WTC11 (cell line): Measurements from ENCODE around the gene RUVBL1. TPM values are rescaled to one million over a fixed set of nuclear protein-coding genes. Genes with fewer than 3 reads are reported as not detected.
A peak's percentile ranks its signal among the peaks of the same experiment; 100 is the strongest.

Source experiments
- ESRRA ChIP-seq: sonication (generic); formaldehyde crosslinking; IDR thresholded peaks from 2 replicates; pipeline ENCODE4 v1.8.1; 2022; ENCODE audit warnings: mild to moderate bottlenecking, missing genetic modification reagents, borderline replicate concordance
- HMGA2 ChIP-seq: fragments of 250-450 bp; sonication (Bioruptor Pico); IDR thresholded peaks from 2 replicates; pipeline ENCODE4 v1.4.0; 2021; ENCODE audit warnings: mild to moderate bottlenecking, moderate library complexity
- JUN ChIP-seq: sonication (generic); formaldehyde crosslinking; IDR thresholded peaks from 2 replicates; pipeline ENCODE4 v1.8.0; 2023; ENCODE audit warnings: mild to moderate bottlenecking, missing genetic modification reagents
- NFATC4 ChIP-seq: fragments of 250-450 bp; sonication (Bioruptor Pico); IDR thresholded peaks from 2 replicates; pipeline ENCODE4 v1.9.0; 2021; ENCODE audit warnings: mild to moderate bottlenecking
- NR3C1 ChIP-seq: sonication (generic); formaldehyde crosslinking; conservative IDR thresholded peaks from 2 replicates; pipeline ENCODE4 v1.8.1; 2023; ENCODE audit warnings: low read depth, mild to moderate bottlenecking, missing genetic modification reagents
- TEAD1 ChIP-seq: sonication (generic); formaldehyde crosslinking; IDR thresholded peaks from 2 replicates; pipeline ENCODE4 v1.8.0; 2022; ENCODE audit warnings: mild to moderate bottlenecking, missing genetic modification reagents
- ZNF219 ChIP-seq: sonication (generic); formaldehyde crosslinking; IDR thresholded peaks from 2 replicates; pipeline ENCODE4 v1.8.0; 2023; ENCODE audit warnings: missing genetic modification reagents, mild to moderate bottlenecking, borderline replicate concordance
- ZNF232 ChIP-seq: sonication (generic); formaldehyde crosslinking; IDR thresholded peaks from 2 replicates; pipeline ENCODE4 v1.8.0; 2022; ENCODE audit warnings: mild to moderate bottlenecking, missing genetic modification reagents
- ZNF263 ChIP-seq: sonication (generic); formaldehyde crosslinking; IDR thresholded peaks from 2 replicates; pipeline ENCODE4 v1.8.1; 2022; ENCODE audit warnings: low read depth, mild to moderate bottlenecking, moderate library complexity, missing genetic modification reagents
- ZNF671 ChIP-seq: fragments of 250-450 bp; sonication (Bioruptor Pico); IDR thresholded peaks from 2 replicates; pipeline ENCODE4 v1.8.0; 2021; ENCODE audit warnings: mild to moderate bottlenecking
- total RNA-seq: library from RNA; stranded (reverse); gene quantifications from 3 replicates; pipeline ENCODE4 v1.2.3, GENCODE V29; 2021
- TF ChIP-seq, protein P1 (sequence below): sonication (generic); formaldehyde crosslinking; IDR thresholded peaks from 2 replicates; pipeline ENCODE4 v1.8.1; 2023; ENCODE audit warnings: mild to moderate bottlenecking, missing genetic modification reagents
- TF ChIP-seq, protein P2 (sequence below): sonication (generic); formaldehyde crosslinking; IDR thresholded peaks from 2 replicates; pipeline ENCODE4 v1.8.1; 2022; ENCODE audit warnings: low read depth, mild to moderate bottlenecking, moderate library complexity, missing genetic modification reagents, borderline replicate concordance
- TF ChIP-seq, protein P3 (sequence below): sonication (generic); formaldehyde crosslinking; IDR thresholded peaks from 2 replicates; pipeline ENCODE4 v1.8.1; 2022; ENCODE audit warnings: mild to moderate bottlenecking, moderate library complexity, missing genetic modification reagents
- TF ChIP-seq, protein P4 (sequence below): sonication (generic); formaldehyde crosslinking; IDR thresholded peaks from 2 replicates; pipeline ENCODE4 v1.8.0; 2022; ENCODE audit warnings: mild to moderate bottlenecking, missing genetic modification reagents
- TF ChIP-seq, protein P5 (sequence below): fragments of 250-450 bp; sonication (Bioruptor Pico); conservative IDR thresholded peaks from 2 replicates; pipeline ENCODE4 v1.9.0; 2021; ENCODE audit warnings: mild to moderate bottlenecking
- TF ChIP-seq, protein P6 (sequence below): sonication (generic); formaldehyde crosslinking; IDR thresholded peaks from 2 replicates; pipeline ENCODE4 v1.8.0; 2023; ENCODE audit warnings: mild to moderate bottlenecking, missing genetic modification reagents
- TF ChIP-seq, protein P7 (sequence below): sonication (generic); formaldehyde crosslinking; IDR thresholded peaks from 2 replicates; pipeline ENCODE4 v1.8.1; 2023; ENCODE audit warnings: mild to moderate bottlenecking, missing genetic modification reagents, moderate library complexity
- TF ChIP-seq, protein P8 (sequence below): sonication (generic); formaldehyde crosslinking; IDR thresholded peaks from 2 replicates; pipeline ENCODE4 v1.8.1; 2023; ENCODE audit warnings: mild to moderate bottlenecking, missing genetic modification reagents
- TF ChIP-seq, protein P9 (sequence below): sonication (generic); formaldehyde crosslinking; IDR thresholded peaks from 2 replicates; pipeline ENCODE4 v1.8.1; 2023; ENCODE audit warnings: mild to moderate bottlenecking, missing genetic modification reagents, moderate library complexity

The RUVBL1 gene
- total RNA-seq, 1 experiment from 2014 or later: 118 TPM

DNA sequence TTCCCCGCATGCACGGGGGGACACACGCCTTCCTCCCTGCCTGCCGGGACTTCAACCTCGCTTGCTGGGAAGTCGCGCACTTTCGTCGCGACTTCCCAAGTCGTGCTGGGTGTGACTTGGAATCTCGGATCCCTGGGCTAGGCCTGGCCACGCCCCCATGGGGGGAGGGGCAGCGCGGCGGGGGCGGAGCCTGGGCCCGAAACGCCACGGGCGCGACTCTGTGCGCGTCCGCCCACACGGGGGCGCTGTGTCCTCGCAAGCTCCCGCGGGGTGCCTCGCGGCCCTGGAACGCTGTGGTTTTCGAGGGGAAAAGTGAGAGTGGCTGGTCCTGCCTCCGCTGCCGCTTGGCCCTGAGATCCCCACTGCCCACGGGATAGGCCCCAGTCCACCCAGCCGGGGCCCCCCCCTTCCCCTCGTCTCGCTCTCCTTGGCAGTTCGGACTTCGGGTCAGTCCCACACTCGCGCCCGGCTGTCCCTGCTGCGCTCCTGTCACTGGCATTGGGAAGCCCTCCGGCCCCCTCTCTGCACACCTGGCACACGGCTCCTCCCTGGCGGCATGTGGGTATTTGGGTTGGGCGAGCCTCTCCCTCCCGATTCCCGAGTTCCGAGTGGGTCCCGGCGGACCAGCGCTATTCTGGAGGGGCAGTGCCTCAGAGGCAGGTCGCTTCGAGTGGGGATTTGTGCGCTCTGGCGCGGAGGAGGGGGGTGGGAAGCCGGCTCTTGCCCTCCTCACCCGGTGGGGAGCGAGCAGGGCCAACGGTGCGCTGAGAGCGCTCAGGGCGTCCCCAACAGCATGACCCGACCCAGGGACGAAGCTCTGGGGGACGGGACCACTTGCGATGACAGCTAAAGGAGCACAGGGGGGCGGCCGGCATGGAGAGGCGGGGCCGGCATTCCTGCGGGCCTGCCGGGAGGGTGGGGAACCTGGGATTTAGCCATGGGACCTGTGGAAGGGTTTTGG lies 47.8 kb downstream of the RUVBL1 start (continued):
- TF ChIP-seq, protein P1, sequence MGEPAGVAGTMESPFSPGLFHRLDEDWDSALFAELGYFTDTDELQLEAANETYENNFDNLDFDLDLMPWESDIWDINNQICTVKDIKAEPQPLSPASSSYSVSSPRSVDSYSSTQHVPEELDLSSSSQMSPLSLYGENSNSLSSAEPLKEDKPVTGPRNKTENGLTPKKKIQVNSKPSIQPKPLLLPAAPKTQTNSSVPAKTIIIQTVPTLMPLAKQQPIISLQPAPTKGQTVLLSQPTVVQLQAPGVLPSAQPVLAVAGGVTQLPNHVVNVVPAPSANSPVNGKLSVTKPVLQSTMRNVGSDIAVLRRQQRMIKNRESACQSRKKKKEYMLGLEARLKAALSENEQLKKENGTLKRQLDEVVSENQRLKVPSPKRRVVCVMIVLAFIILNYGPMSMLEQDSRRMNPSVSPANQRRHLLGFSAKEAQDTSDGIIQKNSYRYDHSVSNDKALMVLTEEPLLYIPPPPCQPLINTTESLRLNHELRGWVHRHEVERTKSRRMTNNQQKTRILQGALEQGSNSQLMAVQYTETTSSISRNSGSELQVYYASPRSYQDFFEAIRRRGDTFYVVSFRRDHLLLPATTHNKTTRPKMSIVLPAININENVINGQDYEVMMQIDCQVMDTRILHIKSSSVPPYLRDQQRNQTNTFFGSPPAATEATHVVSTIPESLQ (CRISPR knock-in tag): no peak
- TF ChIP-seq, protein P2, sequence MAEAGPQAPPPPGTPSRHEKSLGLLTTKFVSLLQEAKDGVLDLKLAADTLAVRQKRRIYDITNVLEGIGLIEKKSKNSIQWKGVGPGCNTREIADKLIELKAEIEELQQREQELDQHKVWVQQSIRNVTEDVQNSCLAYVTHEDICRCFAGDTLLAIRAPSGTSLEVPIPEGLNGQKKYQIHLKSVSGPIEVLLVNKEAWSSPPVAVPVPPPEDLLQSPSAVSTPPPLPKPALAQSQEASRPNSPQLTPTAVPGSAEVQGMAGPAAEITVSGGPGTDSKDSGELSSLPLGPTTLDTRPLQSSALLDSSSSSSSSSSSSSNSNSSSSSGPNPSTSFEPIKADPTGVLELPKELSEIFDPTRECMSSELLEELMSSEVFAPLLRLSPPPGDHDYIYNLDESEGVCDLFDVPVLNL (CRISPR knock-in tag): no peak
- TF ChIP-seq HMGA2 (CRISPR knock-in tag) (no peak), NR3C1 (CRISPR knock-in tag) (no peak), ZNF671 (no peak), ESRRA (CRISPR knock-in tag) (peak; percentile 32; the same call in 1 of the 2 replicates), NFATC4 (CRISPR knock-in tag) (no peak), ZNF219 (CRISPR knock-in tag) (0 out of 2 replicates have a peak, but pooled peaks have one; percentile 50), JUN (CRISPR knock-in tag) (no peak), TEAD1 (0 out of 2 replicates have a peak, but pooled peaks have one; percentile 46), ZNF232 (CRISPR knock-in tag) (peak; percentile 71; the same call in 1 of the 2 replicates), ZNF263 (CRISPR knock-in tag) (no peak)
- TF ChIP-seq, protein P3, sequence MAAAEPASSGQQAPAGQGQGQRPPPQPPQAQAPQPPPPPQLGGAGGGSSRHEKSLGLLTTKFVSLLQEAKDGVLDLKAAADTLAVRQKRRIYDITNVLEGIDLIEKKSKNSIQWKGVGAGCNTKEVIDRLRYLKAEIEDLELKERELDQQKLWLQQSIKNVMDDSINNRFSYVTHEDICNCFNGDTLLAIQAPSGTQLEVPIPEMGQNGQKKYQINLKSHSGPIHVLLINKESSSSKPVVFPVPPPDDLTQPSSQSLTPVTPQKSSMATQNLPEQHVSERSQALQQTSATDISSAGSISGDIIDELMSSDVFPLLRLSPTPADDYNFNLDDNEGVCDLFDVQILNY (CRISPR knock-in tag): peak; percentile 39; the same call in 1 of the 2 replicates
- TF ChIP-seq, protein P4, sequence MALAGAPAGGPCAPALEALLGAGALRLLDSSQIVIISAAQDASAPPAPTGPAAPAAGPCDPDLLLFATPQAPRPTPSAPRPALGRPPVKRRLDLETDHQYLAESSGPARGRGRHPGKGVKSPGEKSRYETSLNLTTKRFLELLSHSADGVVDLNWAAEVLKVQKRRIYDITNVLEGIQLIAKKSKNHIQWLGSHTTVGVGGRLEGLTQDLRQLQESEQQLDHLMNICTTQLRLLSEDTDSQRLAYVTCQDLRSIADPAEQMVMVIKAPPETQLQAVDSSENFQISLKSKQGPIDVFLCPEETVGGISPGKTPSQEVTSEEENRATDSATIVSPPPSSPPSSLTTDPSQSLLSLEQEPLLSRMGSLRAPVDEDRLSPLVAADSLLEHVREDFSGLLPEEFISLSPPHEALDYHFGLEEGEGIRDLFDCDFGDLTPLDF (CRISPR knock-in tag): no peak
- TF ChIP-seq, protein P5, sequence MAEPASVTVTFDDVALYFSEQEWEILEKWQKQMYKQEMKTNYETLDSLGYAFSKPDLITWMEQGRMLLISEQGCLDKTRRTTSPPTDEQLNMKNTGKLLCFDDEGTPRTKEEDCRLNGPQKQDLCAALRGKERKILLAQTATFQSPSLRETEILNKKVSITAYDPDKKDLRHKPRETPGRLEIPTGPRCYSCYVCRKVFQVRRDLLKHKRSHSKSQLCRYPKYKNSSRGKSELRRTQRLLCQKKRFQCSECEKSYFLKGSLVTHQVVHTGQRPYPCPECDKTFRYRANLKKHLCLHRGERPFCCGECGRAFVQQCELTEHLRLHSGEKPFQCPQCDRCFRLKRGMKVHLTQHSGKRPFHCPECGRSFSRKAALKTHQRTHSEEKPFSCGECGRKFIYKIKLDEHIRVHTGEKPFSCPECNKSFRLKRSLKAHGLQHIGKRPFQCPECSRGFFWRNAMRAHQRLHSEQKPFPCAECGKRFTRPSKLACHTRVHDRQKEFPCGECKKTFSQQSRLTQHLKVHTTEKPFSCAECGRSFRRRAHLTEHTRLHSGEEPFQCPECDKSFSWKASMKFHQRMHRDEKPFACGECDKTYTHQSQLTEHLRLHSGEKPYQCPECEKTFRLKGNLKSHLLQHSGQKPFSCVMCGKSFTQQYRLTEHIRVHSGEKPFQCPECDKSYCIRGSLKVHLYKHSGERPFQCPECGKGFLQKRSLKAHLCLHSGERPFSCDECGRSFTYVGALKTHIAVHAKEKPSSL (CRISPR knock-in tag): no peak
- TF ChIP-seq, protein P6, sequence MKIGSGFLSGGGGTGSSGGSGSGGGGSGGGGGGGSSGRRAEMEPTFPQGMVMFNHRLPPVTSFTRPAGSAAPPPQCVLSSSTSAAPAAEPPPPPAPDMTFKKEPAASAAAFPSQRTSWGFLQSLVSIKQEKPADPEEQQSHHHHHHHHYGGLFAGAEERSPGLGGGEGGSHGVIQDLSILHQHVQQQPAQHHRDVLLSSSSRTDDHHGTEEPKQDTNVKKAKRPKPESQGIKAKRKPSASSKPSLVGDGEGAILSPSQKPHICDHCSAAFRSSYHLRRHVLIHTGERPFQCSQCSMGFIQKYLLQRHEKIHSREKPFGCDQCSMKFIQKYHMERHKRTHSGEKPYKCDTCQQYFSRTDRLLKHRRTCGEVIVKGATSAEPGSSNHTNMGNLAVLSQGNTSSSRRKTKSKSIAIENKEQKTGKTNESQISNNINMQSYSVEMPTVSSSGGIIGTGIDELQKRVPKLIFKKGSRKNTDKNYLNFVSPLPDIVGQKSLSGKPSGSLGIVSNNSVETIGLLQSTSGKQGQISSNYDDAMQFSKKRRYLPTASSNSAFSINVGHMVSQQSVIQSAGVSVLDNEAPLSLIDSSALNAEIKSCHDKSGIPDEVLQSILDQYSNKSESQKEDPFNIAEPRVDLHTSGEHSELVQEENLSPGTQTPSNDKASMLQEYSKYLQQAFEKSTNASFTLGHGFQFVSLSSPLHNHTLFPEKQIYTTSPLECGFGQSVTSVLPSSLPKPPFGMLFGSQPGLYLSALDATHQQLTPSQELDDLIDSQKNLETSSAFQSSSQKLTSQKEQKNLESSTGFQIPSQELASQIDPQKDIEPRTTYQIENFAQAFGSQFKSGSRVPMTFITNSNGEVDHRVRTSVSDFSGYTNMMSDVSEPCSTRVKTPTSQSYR (CRISPR knock-in tag): no peak; the same call in 1 of the 2 replicates
- TF ChIP-seq, protein P7, sequence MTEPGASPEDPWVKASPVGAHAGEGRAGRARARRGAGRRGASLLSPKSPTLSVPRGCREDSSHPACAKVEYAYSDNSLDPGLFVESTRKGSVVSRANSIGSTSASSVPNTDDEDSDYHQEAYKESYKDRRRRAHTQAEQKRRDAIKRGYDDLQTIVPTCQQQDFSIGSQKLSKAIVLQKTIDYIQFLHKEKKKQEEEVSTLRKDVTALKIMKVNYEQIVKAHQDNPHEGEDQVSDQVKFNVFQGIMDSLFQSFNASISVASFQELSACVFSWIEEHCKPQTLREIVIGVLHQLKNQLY (CRISPR knock-in tag): no peak
- TF ChIP-seq, protein P8, sequence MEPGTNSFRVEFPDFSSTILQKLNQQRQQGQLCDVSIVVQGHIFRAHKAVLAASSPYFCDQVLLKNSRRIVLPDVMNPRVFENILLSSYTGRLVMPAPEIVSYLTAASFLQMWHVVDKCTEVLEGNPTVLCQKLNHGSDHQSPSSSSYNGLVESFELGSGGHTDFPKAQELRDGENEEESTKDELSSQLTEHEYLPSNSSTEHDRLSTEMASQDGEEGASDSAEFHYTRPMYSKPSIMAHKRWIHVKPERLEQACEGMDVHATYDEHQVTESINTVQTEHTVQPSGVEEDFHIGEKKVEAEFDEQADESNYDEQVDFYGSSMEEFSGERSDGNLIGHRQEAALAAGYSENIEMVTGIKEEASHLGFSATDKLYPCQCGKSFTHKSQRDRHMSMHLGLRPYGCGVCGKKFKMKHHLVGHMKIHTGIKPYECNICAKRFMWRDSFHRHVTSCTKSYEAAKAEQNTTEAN (CRISPR knock-in tag): peak; percentile 55; the same call in 1 of the 2 replicates
- TF ChIP-seq, protein P9, sequence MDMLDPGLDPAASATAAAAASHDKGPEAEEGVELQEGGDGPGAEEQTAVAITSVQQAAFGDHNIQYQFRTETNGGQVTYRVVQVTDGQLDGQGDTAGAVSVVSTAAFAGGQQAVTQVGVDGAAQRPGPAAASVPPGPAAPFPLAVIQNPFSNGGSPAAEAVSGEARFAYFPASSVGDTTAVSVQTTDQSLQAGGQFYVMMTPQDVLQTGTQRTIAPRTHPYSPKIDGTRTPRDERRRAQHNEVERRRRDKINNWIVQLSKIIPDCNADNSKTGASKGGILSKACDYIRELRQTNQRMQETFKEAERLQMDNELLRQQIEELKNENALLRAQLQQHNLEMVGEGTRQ (CRISPR knock-in tag): no peak; the same call in 1 of the 2 replicates
